H1 (cell line): Measurements from ENCODE around the gene KLK7. TPM values are rescaled to one million over a fixed set of nuclear protein-coding genes. Genes with fewer than 3 reads are reported as not detected.

ENCODE experiments used
- EZH2 ChIP-seq: fragments of 200-600 bp; sonication (generic); IDR thresholded peaks from 2 replicates; pipeline ENCODE4 v1.7.1; 2012; ENCODE audit warnings: low read depth, mild to moderate bottlenecking, moderate library complexity, low read length, inconsistent platforms; ENCODE audit not compliant: severe bottlenecking
- FOSL1 ChIP-seq: IDR thresholded peaks from 2 replicates; pipeline ENCODE4 v1.6.1; 2011; ENCODE audit warnings: mild to moderate bottlenecking, low read depth, low read length, moderate library complexity; ENCODE audit not compliant: insufficient read depth
- GTF2F1 ChIP-seq: IDR thresholded peaks from 2 replicates; pipeline ENCODE4 v1.6.1; 2012; ENCODE audit warnings: low read depth, low read length, improper control_type of control experiment, borderline replicate concordance
- KDM1A ChIP-seq: fragments of 200-600, 300-600 bp; sonication (generic); IDR thresholded peaks from 2 replicates; pipeline ENCODE4 v1.7.1; 2016; ENCODE audit warnings: mild to moderate bottlenecking, low read length, borderline replicate concordance
- SAP30 ChIP-seq: fragments of 300-600 bp; sonication (generic); IDR thresholded peaks from 2 replicates; pipeline ENCODE4 v1.7.1; 2012; ENCODE audit warnings: low read length, moderate library complexity, mild to moderate bottlenecking, inconsistent platforms; ENCODE audit not compliant: insufficient read depth, insufficient replicate concordance
- SP1 ChIP-seq: IDR thresholded peaks from 2 replicates; pipeline ENCODE4 v1.6.1; 2011; ENCODE audit warnings: low read depth, low read length
- TAF7 ChIP-seq: optimal IDR thresholded peaks from 2 replicates; pipeline ENCODE3; 2011; ENCODE audit warnings: low read depth, mild to moderate bottlenecking, inconsistent platforms, low read length, moderate library complexity, borderline replicate concordance
- polyA plus RNA-seq, 7 experiments: library from polyadenylated mRNA; depleted of rRNA in 3 of 7; stranded (reverse) in 5 of 7; unstranded in 2 of 7; fragments of >200 nt in 5 of 7; fragments of 200-250 nt in 2 of 7; gene quantifications; 1 replicate in 5 of 7; 2 replicates in 1 of 7; 4 replicates in 1 of 7; pipeline versions ENCODE4 v1.2.1 to v1.2.3, GENCODE V29; 2011 to 2013; ENCODE audit warnings: missing spikeins in 2 of 7, mixed read lengths in 2 of 7
- total RNA-seq: library from RNA; stranded (reverse); fragmentation: NEBNext Ultra II Directional; extraction: Animal tissue kit (Norgen Biotek cat#: 25700); gene quantifications from 2 replicates; pipeline ENCODE4 v1.2.1, GENCODE V29; 2021

Gene KLK7
- total and polyA plus RNA-seq, 2 of the 8 experiments (the other 6 are each of a cell fraction or from before 2014, with no cell fraction given), result 0.73 to 1.4 TPM

- TF ChIP-seq EZH2 (no peak), SP1 (no peak), GTF2F1 (no peak), TAF7 (no peak), FOSL1 (no peak), KDM1A (no peak), SAP30 (no peak)
Observed at GRCh38 chr19:50998686-50999085, 15.0 kb upstream of the KLK7 start (continued).
